ENCODE results near the gene SEC61A1. TPM values are rescaled to one million over a fixed set of nuclear protein-coding genes. Genes with fewer than 3 reads are reported as not detected.

Gene SEC61A1
- total RNA-seq, 1 experiment from 2014 or later: 178 TPM

GRCh38 chr3:128103136-128103676, 51.0 kb downstream of the SEC61A1 start:
- Mint-ChIP-seq H3K4me1 (ENCODE audit: low read depth, unreplicated experiment) (peaks cover 8% of the 10 kb centered on the region), H3K27ac (ENCODE audit: unreplicated experiment) (no peak overlapping the region), H3K9me3 (ENCODE audit: unreplicated experiment) (no peaks in the 10 kb centered on the region), H3K27me3 (ENCODE audit: insufficient read depth, unreplicated experiment) (no peaks in the 10 kb centered on the region), H3K4me3 (ENCODE audit: unreplicated experiment) (no peak overlapping the region), H3K36me3 (ENCODE audit: insufficient read depth, unreplicated experiment) (peaks cover 27% of the 10 kb centered on the region)
- Histone ChIP-seq H3K4me1 (peaks cover 10% of the 10 kb centered on the region; the same call in 1 of the 2 replicates), H3K36me3 (ENCODE audit: control insufficient read depth, insufficient read depth, low read length) (no peaks in the 10 kb centered on the region; the same call in 1 of the 2 replicates), H3K27me3 (replicated peaks; ENCODE audit: control insufficient read depth, insufficient read depth, low read length) (no peaks in the 10 kb centered on the region), H3K4me3 (ENCODE audit: low read depth, low read length) (no peak overlapping the region), H3K9me3 (no peaks in the 10 kb centered on the region)
- ChIA-PET POLR2A (no interaction called here), CTCF (no interaction called here)
- no peak for DNase-seq
- no peak for TF ChIP-seq CTCF (IDR thresholded peaks at IDR 0.05; ENCODE audit: insufficient read depth in 1 of 2, low read depth in 1 of 2, low read length in 1 of 2, severe bottlenecking in 1 of 2, unreplicated experiment in 1 of 2)
- intact Hi-C loops (cut with micrococcal nuclease; ENCODE audit: unreplicated experiment): no loop called here
- no TSS peak for BruUV-seq (replicated peaks)

DNA sequence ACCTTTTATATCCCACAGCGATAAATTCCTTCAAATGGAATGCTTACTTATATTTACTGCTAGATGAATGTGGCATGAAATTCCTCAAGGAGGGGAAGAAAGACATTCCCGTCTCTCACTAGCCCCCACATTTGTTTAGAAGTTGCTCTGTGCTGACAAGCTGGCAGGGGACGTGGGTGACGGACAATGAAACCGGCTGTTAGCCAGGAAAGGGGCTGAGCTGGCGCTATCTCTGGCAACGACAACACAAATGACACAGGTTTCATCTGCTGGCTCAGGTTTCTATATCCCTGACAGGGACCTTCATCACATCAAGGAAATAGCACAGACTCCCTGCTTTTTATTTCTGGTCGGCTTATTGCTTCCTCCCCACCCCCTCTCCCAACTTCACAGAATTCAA, 55.6 kb downstream of the SEC61A1 start:
- no peaks in the 10 kb centered on the region for H3K9me3 ChIP-seq
- H3K4me3 ChIP-seq (ENCODE audit: low read depth, low read length): no peak overlapping the region
- no peak for DNase-seq
- peaks cover 28% of the 10 kb centered on the region for H3K36me3 Mint-ChIP-seq (ENCODE audit: insufficient read depth, unreplicated experiment)
- no TSS peak for BruUV-seq (replicated peaks)
- H3K4me1 Mint-ChIP-seq (ENCODE audit: low read depth, unreplicated experiment): no peaks in the 10 kb centered on the region
- TF ChIP-seq CTCF (IDR thresholded peaks at IDR 0.05; ENCODE audit: insufficient read depth in 1 of 2, low read depth in 1 of 2, low read length in 1 of 2, severe bottlenecking in 1 of 2, unreplicated experiment in 1 of 2): no peak
- no peaks in the 10 kb centered on the region for H3K4me1 ChIP-seq
- intact Hi-C loops (cut with micrococcal nuclease; ENCODE audit: unreplicated experiment): no loop called here
- H3K27me3 ChIP-seq (replicated peaks; ENCODE audit: control insufficient read depth, insufficient read depth, low read length): no peaks in the 10 kb centered on the region
- no peak overlapping the region for H3K27ac Mint-ChIP-seq (ENCODE audit: unreplicated experiment)
- 0 out of 2 replicates have a peak, but pooled peaks cover 2% of the 10 kb centered on the region for H3K36me3 ChIP-seq (ENCODE audit: control insufficient read depth, insufficient read depth, low read length)
- H3K9me3 Mint-ChIP-seq (ENCODE audit: unreplicated experiment): no peaks in the 10 kb centered on the region
- ChIA-PET CTCF (no interaction called here), POLR2A (no interaction called here)
- no peaks in the 10 kb centered on the region for H3K27me3 Mint-ChIP-seq (ENCODE audit: insufficient read depth, unreplicated experiment)
- H3K4me3 Mint-ChIP-seq (ENCODE audit: unreplicated experiment): no peak overlapping the region

- Mint-ChIP-seq H3K27ac (ENCODE audit: unreplicated experiment) (no peak overlapping the region), H3K4me3 (ENCODE audit: unreplicated experiment) (no peak overlapping the region), H3K27me3 (ENCODE audit: insufficient read depth, unreplicated experiment) (no peaks in the 10 kb centered on the region), H3K9me3 (ENCODE audit: unreplicated experiment) (no peaks in the 10 kb centered on the region), H3K36me3 (ENCODE audit: insufficient read depth, unreplicated experiment) (peaks cover 16% of the 10 kb centered on the region), H3K4me1 (ENCODE audit: low read depth, unreplicated experiment) (no peaks in the 10 kb centered on the region)
- DNase-seq: no peak
- H3K36me3 ChIP-seq (ENCODE audit: control insufficient read depth, insufficient read depth, low read length): 0 out of 2 replicates have a peak, but pooled peaks cover 2% of the 10 kb centered on the region
- CTCF ChIA-PET: no interaction called here
- no TSS peak for BruUV-seq (replicated peaks)
- TF ChIP-seq CTCF (IDR thresholded peaks at IDR 0.05; ENCODE audit: insufficient read depth in 1 of 2, low read depth in 1 of 2, low read length in 1 of 2, severe bottlenecking in 1 of 2, unreplicated experiment in 1 of 2): no peak
- no peak overlapping the region for H3K4me3 ChIP-seq (ENCODE audit: low read depth, low read length)
- H3K27me3 ChIP-seq (replicated peaks; ENCODE audit: control insufficient read depth, insufficient read depth, low read length): no peaks in the 10 kb centered on the region
- H3K4me1 ChIP-seq: no peaks in the 10 kb centered on the region
- POLR2A ChIA-PET: interaction anchor here (0.5 kb wide), 1 partner anchor 1204 kb away, joined by 3 read pairs; no protein-coding TSS in a partner anchor
- intact Hi-C loops (cut with micrococcal nuclease; ENCODE audit: unreplicated experiment): no loop called here
- H3K9me3 ChIP-seq: no peaks in the 10 kb centered on the region
Measured at GRCh38 chr3:128111147-128111546, 58.9 kb downstream of the SEC61A1 start.
